Panc1 (cell line): Measurements from ENCODE around the gene CHL1.

ENCODE experiments used
- CTCF ChIP-seq: fragments of 450-650 bp; IDR thresholded peaks from 2 replicates; pipeline ENCODE4 v1.5.1; 2017; ENCODE audit warnings: mild to moderate bottlenecking
- POLR2AphosphoS5 ChIP-seq: IDR thresholded peaks from 2 replicates; pipeline ENCODE4 v1.6.1; 2012; ENCODE audit warnings: mild to moderate bottlenecking, low read depth, low read length, moderate library complexity
- TCF7L2 ChIP-seq: IDR thresholded peaks from 2 replicates; pipeline ENCODE4 v1.6.1; 2011; ENCODE audit warnings: mild to moderate bottlenecking, low read depth, low read length, inconsistent platforms
- TF ChIP-seq, protein P1 (sequence below), 2 experiments: IDR thresholded peaks; 2 replicates each; pipeline ENCODE4 v1.6.1; 2011 to 2012; ENCODE audit warnings: low read depth in 2 of 2, control low read depth in 1 of 2, low read length in 1 of 2, mild to moderate bottlenecking in 1 of 2, moderate library complexity in 1 of 2; ENCODE audit not compliant: insufficient read depth in 1 of 2

DNA sequence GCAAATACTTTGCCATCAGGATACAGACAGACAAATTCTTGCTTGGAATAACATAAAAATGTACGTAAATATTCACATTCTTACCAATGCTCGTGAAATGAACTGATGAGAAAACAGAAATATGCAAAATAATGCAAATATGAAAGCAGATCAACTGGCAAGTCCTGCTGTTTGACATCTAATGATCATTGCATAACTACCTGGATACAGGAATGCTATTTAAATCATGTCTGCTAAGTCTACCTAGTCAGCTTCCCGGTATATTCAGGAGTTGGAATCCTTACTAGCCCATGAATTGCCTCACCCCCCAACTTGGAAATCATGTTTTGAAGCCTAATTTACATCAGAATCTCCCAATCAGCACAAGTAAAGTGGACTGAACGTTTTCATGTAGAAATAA lies 230.6 kb downstream of the CHL1 start:
- TF ChIP-seq CTCF, result no peak
- TF ChIP-seq, protein P1, sequence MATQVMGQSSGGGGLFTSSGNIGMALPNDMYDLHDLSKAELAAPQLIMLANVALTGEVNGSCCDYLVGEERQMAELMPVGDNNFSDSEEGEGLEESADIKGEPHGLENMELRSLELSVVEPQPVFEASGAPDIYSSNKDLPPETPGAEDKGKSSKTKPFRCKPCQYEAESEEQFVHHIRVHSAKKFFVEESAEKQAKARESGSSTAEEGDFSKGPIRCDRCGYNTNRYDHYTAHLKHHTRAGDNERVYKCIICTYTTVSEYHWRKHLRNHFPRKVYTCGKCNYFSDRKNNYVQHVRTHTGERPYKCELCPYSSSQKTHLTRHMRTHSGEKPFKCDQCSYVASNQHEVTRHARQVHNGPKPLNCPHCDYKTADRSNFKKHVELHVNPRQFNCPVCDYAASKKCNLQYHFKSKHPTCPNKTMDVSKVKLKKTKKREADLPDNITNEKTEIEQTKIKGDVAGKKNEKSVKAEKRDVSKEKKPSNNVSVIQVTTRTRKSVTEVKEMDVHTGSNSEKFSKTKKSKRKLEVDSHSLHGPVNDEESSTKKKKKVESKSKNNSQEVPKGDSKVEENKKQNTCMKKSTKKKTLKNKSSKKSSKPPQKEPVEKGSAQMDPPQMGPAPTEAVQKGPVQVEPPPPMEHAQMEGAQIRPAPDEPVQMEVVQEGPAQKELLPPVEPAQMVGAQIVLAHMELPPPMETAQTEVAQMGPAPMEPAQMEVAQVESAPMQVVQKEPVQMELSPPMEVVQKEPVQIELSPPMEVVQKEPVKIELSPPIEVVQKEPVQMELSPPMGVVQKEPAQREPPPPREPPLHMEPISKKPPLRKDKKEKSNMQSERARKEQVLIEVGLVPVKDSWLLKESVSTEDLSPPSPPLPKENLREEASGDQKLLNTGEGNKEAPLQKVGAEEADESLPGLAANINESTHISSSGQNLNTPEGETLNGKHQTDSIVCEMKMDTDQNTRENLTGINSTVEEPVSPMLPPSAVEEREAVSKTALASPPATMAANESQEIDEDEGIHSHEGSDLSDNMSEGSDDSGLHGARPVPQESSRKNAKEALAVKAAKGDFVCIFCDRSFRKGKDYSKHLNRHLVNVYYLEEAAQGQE (IDR thresholded peaks at IDR 0.05; ENCODE audit: insufficient read depth in 1 of 2, low read depth in 2 of 2, low read length in 1 of 2), result no peak
- TF ChIP-seq POLR2AphosphoS5, result no peak
- no peak for TF ChIP-seq TCF7L2
